CD4-positive, alpha-beta T cell treated with Interleukin-17A for 1 hour (primary cell): ENCODE results near the gene CARD19.

Experiments used
- DNase-seq: peaks from one replicate; pipeline ENCODE4 v3.0.0-alpha.2; 2020

The CARD19 gene

GRCh38 chr9:93064392-93065134 lies 31.5 kb upstream of the CARD19 start:
- peak; percentile 94 for DNase-seq

GRCh38 chr9:93065135-93065720 lies 30.8 kb upstream of the CARD19 start:
- DNase-seq, result no peak

GRCh38 chr9:93066978-93067603 lies 28.9 kb upstream of the CARD19 start:
- no peak for DNase-seq

- DNase-seq, result no peak
Observed at GRCh38 chr9:93068956-93069355, 27.1 kb upstream of the CARD19 start.

- peak; percentile 28 for DNase-seq
Observed at GRCh38 chr9:93071464-93071863, 24.6 kb upstream of the CARD19 start.

- no peak for DNase-seq
Observed at GRCh38 chr9:93072383-93072795, 23.6 kb upstream of the CARD19 start.

GRCh38 chr9:93076101-93076791 lies 19.8 kb upstream of the CARD19 start:
- DNase-seq, result no peak

GRCh38 chr9:93076792-93077128 lies 19.3 kb upstream of the CARD19 start:
- DNase-seq, result no peak

GRCh38 chr9:93077367-93077766 lies 18.6 kb upstream of the CARD19 start:
- DNase-seq, result no peak

- DNase-seq, result no peak
Observed at GRCh38 chr9:93077811-93078210, 18.2 kb upstream of the CARD19 start.

GRCh38 chr9:93079371-93079770 lies 16.6 kb upstream of the CARD19 start:
- no peak for DNase-seq

GRCh38 chr9:93080406-93080805 lies 15.6 kb upstream of the CARD19 start:
- DNase-seq, result no peak

- DNase-seq, result no peak
Observed at GRCh38 chr9:93081081-93081529, 14.9 kb upstream of the CARD19 start.

GRCh38 chr9:93081931-93082330 lies 14.1 kb upstream of the CARD19 start:
- DNase-seq, result no peak

GRCh38 chr9:93082841-93083411 lies 13.1 kb upstream of the CARD19 start:
- no peak for DNase-seq

- DNase-seq, result no peak
Observed at GRCh38 chr9:93083592-93084470, 12.2 kb upstream of the CARD19 start.

- no peak for DNase-seq
Observed at GRCh38 chr9:93084471-93084881, 11.5 kb upstream of the CARD19 start.

GRCh38 chr9:93085676-93086075 lies 10.3 kb upstream of the CARD19 start:
- no peak for DNase-seq

- no peak for DNase-seq
Observed at GRCh38 chr9:93086447-93087224, 9.4 kb upstream of the CARD19 start.

GRCh38 chr9:93087971-93088655 lies 7.9 kb upstream of the CARD19 start:
- no peak for DNase-seq

GRCh38 chr9:93088656-93089015 lies 7.4 kb upstream of the CARD19 start:
- no peak for DNase-seq
